DND-41 (cell line): ENCODE data around the gene ACTL10.

Source experiments
- ATAC-seq: fragments of 200-7000 bp; cut with Tn5 transposase; 3 replicates; pipeline ENCODE4 v1.9.1; 2021; ENCODE audit warnings: low read depth; ENCODE audit not compliant: insufficient read depth
- DNase-seq: peaks from one replicate; pipeline ENCODE4 v3.0.0-alpha.2; 2020
- H2AFZ ChIP-seq: 2 replicates; pipeline ENCODE4 v1.6.0; 2012; ENCODE audit warnings: low read depth, low read length
- H3K27ac ChIP-seq: 2 replicates; pipeline ENCODE4 v1.5.1; 2012; ENCODE audit warnings: low read length, inconsistent platforms
- H3K27me3 ChIP-seq: fragments of 200-600 bp; sonication (generic); 2 replicates; pipeline ENCODE4 v1.6.0; 2012; ENCODE audit warnings: low read length, mild to moderate bottlenecking, inconsistent platforms; ENCODE audit not compliant: insufficient read depth, poor library complexity
- H3K36me3 ChIP-seq: 2 replicates; pipeline ENCODE4 v1.5.1; 2012; ENCODE audit warnings: low read length, inconsistent platforms; ENCODE audit not compliant: insufficient read depth
- H3K4me1 ChIP-seq: 2 replicates; pipeline ENCODE4 v1.5.1; 2012; ENCODE audit warnings: mild to moderate bottlenecking, low read length; ENCODE audit not compliant: insufficient read depth
- H3K4me2 ChIP-seq: 2 replicates; pipeline ENCODE4 v1.6.0; 2012; ENCODE audit warnings: mild to moderate bottlenecking, moderate library complexity, low read length, inconsistent platforms; ENCODE audit not compliant: insufficient read depth
- H3K4me3 ChIP-seq, 2 experiments: fragments of 200-600 bp in 1 of 2; shearing (Covaris generic) in 1 of 2; 2 replicates each; pipeline ENCODE4 v1.5.1; 2012 to 2016; ENCODE audit warnings: inconsistent platforms in 2 of 2, low read length in 2 of 2, mild to moderate bottlenecking in 2 of 2, low read depth in 1 of 2, moderate library complexity in 1 of 2
- H3K79me2 ChIP-seq: 2 replicates; pipeline ENCODE4 v1.6.0; 2012; ENCODE audit warnings: low read length, inconsistent platforms; ENCODE audit not compliant: insufficient read depth
- H3K9ac ChIP-seq: 2 replicates; pipeline ENCODE4 v1.6.0; 2012; ENCODE audit warnings: low read depth, mild to moderate bottlenecking, inconsistent platforms, low read length, moderate library complexity
- H3K9me3 ChIP-seq: 2 replicates; pipeline ENCODE4 v1.5.1; 2012; ENCODE audit warnings: low read length, moderate library complexity, mild to moderate bottlenecking, inconsistent platforms; ENCODE audit not compliant: insufficient read depth, severe bottlenecking
- H4K20me1 ChIP-seq: 2 replicates; pipeline ENCODE4 v1.6.0; 2012; ENCODE audit warnings: low read length; ENCODE audit not compliant: insufficient read depth
- CTCF ChIP-seq: IDR thresholded peaks from 2 replicates; pipeline ENCODE4 v1.5.1; 2012; ENCODE audit warnings: borderline replicate concordance, low read length, moderate library complexity, mild to moderate bottlenecking; ENCODE audit not compliant: poor library complexity, severe bottlenecking; ENCODE audit errors: extremely low read depth
- EZH2 ChIP-seq: IDR thresholded peaks from 3 replicates; pipeline ENCODE4 v1.6.1; 2012; ENCODE audit warnings: borderline replicate concordance, low read depth, mild to moderate bottlenecking, moderate library complexity, low read length, inconsistent platforms; ENCODE audit not compliant: severe bottlenecking

ACTL10 gene

DNA sequence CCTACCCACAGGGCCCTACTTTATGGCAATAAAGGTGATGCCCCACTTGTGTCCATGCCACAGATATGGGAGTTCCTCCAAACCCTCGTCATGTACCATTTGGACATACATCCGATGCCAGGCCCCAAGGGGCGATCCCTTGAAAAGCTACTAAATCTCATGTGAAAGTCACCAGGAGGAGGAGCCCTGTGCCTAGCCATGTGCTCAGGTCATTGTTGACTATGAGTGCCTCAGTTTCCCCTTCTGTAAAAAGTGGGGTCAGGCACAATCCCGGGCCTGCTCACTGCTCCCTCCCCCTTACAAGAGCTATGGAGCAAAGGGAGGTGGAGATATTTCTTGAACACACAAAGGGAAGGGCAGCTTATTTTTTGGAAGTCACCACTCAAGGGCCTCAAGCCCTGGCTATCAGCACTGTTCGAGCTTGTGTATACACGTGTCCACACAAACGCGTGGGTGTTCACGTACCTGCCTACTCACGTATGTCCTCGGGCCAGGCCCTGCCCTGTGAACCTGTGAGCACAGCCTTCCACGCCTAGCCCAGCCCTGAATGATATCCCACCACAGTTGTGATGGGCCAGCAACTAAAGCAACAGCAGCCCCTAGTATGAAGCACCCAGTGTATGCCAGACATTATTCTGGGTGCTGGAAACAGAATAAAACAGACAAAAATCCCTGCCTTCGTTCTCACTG lies 1.9 kb downstream of the ACTL10 start:
- ATAC-seq (no peak), DNase-seq (no peak)
- H3K27ac ChIP-seq: no peak overlapping the region
- no peak overlapping the region for H2AFZ ChIP-seq
- no peaks in the 10 kb centered on the region for H3K27me3 ChIP-seq
- H3K4me2 ChIP-seq: no peak overlapping the region
- TF ChIP-seq EZH2: no peak
- no peak for TF ChIP-seq CTCF
- H3K9me3 ChIP-seq: no peaks in the 10 kb centered on the region
- H3K4me1 ChIP-seq: peaks cover 23% of the 10 kb centered on the region
- H3K79me2 ChIP-seq: no peaks in the 10 kb centered on the region; the same call in 1 of the 2 replicates
- H3K9ac ChIP-seq: no peak overlapping the region
- peaks cover 13% of the 10 kb centered on the region; the same call in 1 of the 2 replicates for H3K36me3 ChIP-seq
- no peaks in the 10 kb centered on the region for H4K20me1 ChIP-seq
- no peak overlapping the region for H3K4me3 ChIP-seq

DNA sequence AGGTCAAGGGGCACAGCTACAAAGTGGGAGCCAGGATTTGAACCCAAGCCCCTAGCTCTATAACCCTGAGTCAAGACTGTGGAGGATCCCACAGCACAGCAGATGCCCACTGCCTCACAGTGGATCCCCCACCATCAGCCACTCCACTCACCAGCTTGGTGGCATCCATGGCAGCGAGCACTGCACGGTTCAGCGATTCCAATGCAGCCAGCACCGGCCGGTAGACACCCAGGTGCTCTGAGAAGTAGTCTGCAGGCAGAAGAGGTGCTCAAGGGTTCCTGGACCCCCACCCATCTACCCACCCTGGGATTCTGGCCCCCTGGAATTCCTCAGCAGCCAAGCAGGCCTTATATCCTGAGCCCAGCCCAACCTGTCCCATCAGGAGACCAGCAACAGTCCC lies 2.5 kb downstream of the ACTL10 start:
- Histone ChIP-seq H3K4me2 (no peak overlapping the region), H3K4me1 (peaks cover 22% of the 10 kb centered on the region)
- TF ChIP-seq CTCF (no peak), EZH2 (no peak)

GRCh38 chr20:33669873-33670640 lies 3.3 kb downstream of the ACTL10 start:
- Histone ChIP-seq H3K27ac (0 out of 2 replicates have a peak overlapping the region, but pooled peaks have one; percentile 14), H3K4me1 (peaks cover 24% of the 10 kb centered on the region), H3K9ac (no peak overlapping the region), H3K4me3 (no peak overlapping the region), H2AFZ (no peak overlapping the region), H3K79me2 (no peaks in the 10 kb centered on the region; the same call in 1 of the 2 replicates), H4K20me1 (peaks cover 4% of the 10 kb centered on the region; the same call in 1 of the 2 replicates), H3K27me3 (no peaks in the 10 kb centered on the region), H3K9me3 (no peaks in the 10 kb centered on the region), H3K36me3 (peaks cover 13% of the 10 kb centered on the region; the same call in 1 of the 2 replicates), H3K4me2 (no peak overlapping the region)
- DNase-seq: no peak
- no peak for TF ChIP-seq EZH2
- TF ChIP-seq CTCF: no peak
- no peak for ATAC-seq

More for the DNA sequence above, 2.5 kb downstream of the ACTL10 start:
- ATAC-seq (no peak), DNase-seq (no peak)
- H3K4me3 ChIP-seq: no peak overlapping the region
- H2AFZ ChIP-seq: no peak overlapping the region
- peaks cover 13% of the 10 kb centered on the region; the same call in 1 of the 2 replicates for H3K36me3 ChIP-seq
- no peaks in the 10 kb centered on the region; the same call in 1 of the 2 replicates for H3K79me2 ChIP-seq
- H4K20me1 ChIP-seq: no peaks in the 10 kb centered on the region
- H3K9me3 ChIP-seq: no peaks in the 10 kb centered on the region
- H3K9ac ChIP-seq: no peak overlapping the region
- no peaks in the 10 kb centered on the region for H3K27me3 ChIP-seq
- H3K27ac ChIP-seq: no peak overlapping the region
